ENCODE measurements around the gene FAM149A. TPM values are rescaled to one million over a fixed set of nuclear protein-coding genes. Genes with fewer than 3 reads are reported as not detected.

The FAM149A gene
- total and polyA plus RNA-seq, 3 donors from 2014 or later, result 11.3 to 14.9 (median 13.8) TPM

- H3K4me1 ChIP-seq, result no peaks in the 10 kb centered on the region
- DNase-seq, result no peak
- H3K27ac ChIP-seq, result no peak overlapping the region
- WGBS, 2 donors, result 38 to 52% methylated on average over 6 of the region's 6 CpGs
- no peak overlapping the region for H3K4me3 ChIP-seq
- H3K9me3 ChIP-seq, result no peaks in the 10 kb centered on the region
- no peaks in the 10 kb centered on the region for H3K27me3 ChIP-seq
- TF ChIP-seq CTCF (IDR thresholded peaks at IDR 0.05), result peak; percentile 26 to 77 (median 49)
- TF ChIP-seq POLR2A (IDR thresholded peaks at IDR 0.05), result no peak
- no peaks in the 10 kb centered on the region for H3K36me3 ChIP-seq (ENCODE audit: low read depth, missing control alignments)
- intact Hi-C loops (cut with DNase I; ENCODE audit: low total_unique reads), result no loop called here
Observed at GRCh38 chr4:186137196-186137794, 32.8 kb downstream of the FAM149A start.

- Histone ChIP-seq H3K27me3 (no peaks in the 10 kb centered on the region), H3K4me1 (peaks cover 7% of the 10 kb centered on the region), H3K27ac (peak overlapping the region; percentile 13 to 80), H3K4me3 (peak overlapping the region; percentile 56 to 68), H3K9me3 (no peaks in the 10 kb centered on the region), H3K36me3 (ENCODE audit: low read depth, missing control alignments) (no peaks in the 10 kb centered on the region)
- peak; percentile 47 for DNase-seq
- intact Hi-C loops (cut with DNase I; ENCODE audit: low total_unique reads), result no loop called here
- TF ChIP-seq POLR2A (IDR thresholded peaks at IDR 0.05) (no peak), CTCF (IDR thresholded peaks at IDR 0.05) (no peak)
- WGBS, 2 donors, result 1 to 2% methylated on average over 16 to 54 of the region's 72 CpGs
Observed at GRCh38 chr4:186144198-186144945, 39.9 kb downstream of the FAM149A start.

GRCh38 chr4:186144946-186145569 lies 40.6 kb downstream of the FAM149A start:
- intact Hi-C loops (cut with DNase I; ENCODE audit: low total_unique reads), result no loop called here
- Histone ChIP-seq H3K27ac (peak overlapping the region; percentile 66 to 79), H3K4me3 (peak overlapping the region; percentile 56 to 68), H3K9me3 (no peaks in the 10 kb centered on the region), H3K4me1 (peaks cover 7% of the 10 kb centered on the region), H3K36me3 (ENCODE audit: low read depth, missing control alignments) (no peaks in the 10 kb centered on the region), H3K27me3 (no peaks in the 10 kb centered on the region)
- DNase-seq, result peak; percentile 50
- WGBS, 2 donors, result 0 to 1% methylated on average over 1 to 36 of the region's 54 CpGs
- no peak for TF ChIP-seq CTCF (IDR thresholded peaks at IDR 0.05)

- H3K4me3 ChIP-seq, result no peak overlapping the region
- TF ChIP-seq POLR2A (IDR thresholded peaks at IDR 0.05), result no peak
- TF ChIP-seq CTCF (IDR thresholded peaks at IDR 0.05), result no peak
- 55 to 76% methylated on average over 9 of the region's 9 CpGs for WGBS, 2 donors
- intact Hi-C loops (cut with DNase I; ENCODE audit: low total_unique reads), result no loop called here
- peaks cover 7% of the 10 kb centered on the region for H3K4me1 ChIP-seq
- no peak overlapping the region for H3K27ac ChIP-seq
- no peak for DNase-seq
- H3K9me3 ChIP-seq, result no peaks in the 10 kb centered on the region
- H3K36me3 ChIP-seq (ENCODE audit: low read depth, missing control alignments), result no peaks in the 10 kb centered on the region
- no peaks in the 10 kb centered on the region for H3K27me3 ChIP-seq
Observed at GRCh38 chr4:186146458-186146857, 42.0 kb downstream of the FAM149A start.

All from testis (tissue), 3 donors.